IMR-90 (cell line): Measurements from ENCODE around the gene SLC39A5.

Experiments used
- CEBPB ChIP-seq: IDR thresholded peaks from 2 replicates; pipeline ENCODE4 v1.6.1; 2012; ENCODE audit warnings: low read depth, low read length, improper control_type of control experiment
- CHD1 ChIP-seq: IDR thresholded peaks from 2 replicates; pipeline ENCODE4 v1.6.1; 2012; ENCODE audit warnings: low read depth, low read length, improper control_type of control experiment
- CTCF ChIP-seq: conservative IDR thresholded peaks from 2 replicates; pipeline ENCODE4 v1.5.1; 2012; ENCODE audit warnings: mild to moderate bottlenecking, low read depth, low read length, improper control_type of control experiment
- MAFK ChIP-seq: IDR thresholded peaks from 2 replicates; pipeline ENCODE4 v1.6.1; 2012; ENCODE audit warnings: low read depth, low read length, improper control_type of control experiment
- MAZ ChIP-seq: IDR thresholded peaks from 2 replicates; pipeline ENCODE4 v1.6.1; 2012; ENCODE audit warnings: low read depth, mild to moderate bottlenecking, low read length, improper control_type of control experiment, moderate library complexity, borderline replicate concordance
- MXI1 ChIP-seq: IDR thresholded peaks from 2 replicates; pipeline ENCODE4 v1.6.1; 2012; ENCODE audit warnings: low read depth, mild to moderate bottlenecking, low read length, moderate library complexity, borderline replicate concordance
- NFE2L2 ChIP-seq: fragments of 150-350 bp; IDR thresholded peaks from 2 replicates; pipeline ENCODE4 v1.6.1; 2016; ENCODE audit warnings: low read depth, mild to moderate bottlenecking, low read length
- POLR2A ChIP-seq: IDR thresholded peaks from 2 replicates; pipeline ENCODE4 v1.6.1; 2012; ENCODE audit warnings: mild to moderate bottlenecking, low read depth, low read length
- RAD21 ChIP-seq: IDR thresholded peaks from 2 replicates; pipeline ENCODE4 v1.6.1; 2012; ENCODE audit warnings: low read length, improper control_type of control experiment
- RCOR1 ChIP-seq: IDR thresholded peaks from 2 replicates; pipeline ENCODE4 v1.6.1; 2012; ENCODE audit warnings: mild to moderate bottlenecking, low read length, improper control_type of control experiment; ENCODE audit not compliant: insufficient replicate concordance
- RFX5 ChIP-seq: IDR thresholded peaks from 2 replicates; pipeline ENCODE4 v1.8.0; 2012; ENCODE audit warnings: low read depth, mild to moderate bottlenecking, low read length, moderate library complexity
- SMC3 ChIP-seq: fragments of 150-350 bp; IDR thresholded peaks from 2 replicates; pipeline ENCODE4 v1.6.1; 2016; ENCODE audit warnings: low read depth, mild to moderate bottlenecking, antibody characterized with exemption, low read length, moderate library complexity
- USF2 ChIP-seq: fragments of 150-350 bp; IDR thresholded peaks from 2 replicates; pipeline ENCODE4 v1.6.1; 2017; ENCODE audit warnings: mild to moderate bottlenecking, antibody characterized with exemption, low read length, low read depth

GRCh38 chr12:56236985-56237384 is 7.1 kb downstream of the SLC39A5 start:
- no peak for TF ChIP-seq CTCF
- TF ChIP-seq SMC3 = no peak
- TF ChIP-seq POLR2A = no peak
- no peak for TF ChIP-seq MAZ
- TF ChIP-seq CEBPB = no peak
- no peak for TF ChIP-seq MXI1
- TF ChIP-seq RFX5 = no peak
- TF ChIP-seq USF2 = no peak
- TF ChIP-seq CHD1 = no peak
- no peak for TF ChIP-seq RAD21
- no peak for TF ChIP-seq RCOR1
- TF ChIP-seq NFE2L2 = no peak
- no peak for TF ChIP-seq MAFK
